MCF 10A (cell line): ENCODE measurements around the gene TTC39B. TPM values are rescaled to one million over a fixed set of nuclear protein-coding genes. Genes with fewer than 3 reads are reported as not detected.
A peak's percentile ranks its signal among the peaks of the same experiment; 100 is the strongest.

Experiments
- BruUV-seq: library from RNA; stranded (reverse); fragments of 400-500 nt; replicated peaks from 2 replicates; lab custom pipeline; 2021; lab: Mats Ljungman, UMichigan
- CTCF ChIA-PET: fragments of 300-600 bp; sonication (Branson Sonifier 250); formaldehyde crosslinking; extraction: SDS; loops from one replicate; lab custom pipeline; 2021; ENCODE audit warnings: antibody characterized with exemption, inconsistent platforms; lab: Yijun Ruan, JAX
- POLR2A ChIA-PET: fragments of 300-600, 350-650 bp; sonication (Branson Sonifier 250); formaldehyde crosslinking; extraction: SDS; loops from one replicate; lab custom pipeline; 2020; ENCODE audit warnings: antibody characterized with exemption, inconsistent platforms; lab: Yijun Ruan, JAX
- DNase-seq: peaks from one replicate; pipeline ENCODE4 v3.0.0-alpha.2; 2018; ENCODE audit not compliant: unreplicated experiment
- H3K27ac Mint-ChIP-seq: one replicate; pipeline ENCODE4 v1.8.0; 2022; ENCODE audit warnings: mild to moderate bottlenecking, low read depth, mixed read lengths; ENCODE audit not compliant: unreplicated experiment
- H3K27me3 Mint-ChIP-seq: one replicate; pipeline ENCODE4 v1.8.0; 2022; ENCODE audit warnings: mixed read lengths; ENCODE audit not compliant: insufficient read depth, unreplicated experiment
- H3K36me3 Mint-ChIP-seq: one replicate; pipeline ENCODE4 v1.8.0; 2022; ENCODE audit warnings: mild to moderate bottlenecking, moderate library complexity, mixed read lengths; ENCODE audit not compliant: insufficient read depth, unreplicated experiment
- H3K4me1 Mint-ChIP-seq: one replicate; pipeline ENCODE4 v1.8.0; 2022; ENCODE audit warnings: mixed read lengths; ENCODE audit not compliant: insufficient read depth, unreplicated experiment
- H3K4me3 Mint-ChIP-seq: one replicate; pipeline ENCODE4 v1.8.0; 2022; ENCODE audit warnings: mild to moderate bottlenecking, moderate library complexity, mixed read lengths; ENCODE audit not compliant: unreplicated experiment
- H3K9me3 Mint-ChIP-seq: one replicate; pipeline ENCODE4 v1.8.0; 2022; ENCODE audit warnings: mixed read lengths; ENCODE audit not compliant: unreplicated experiment
- intact Hi-C: fragments of 100-400 bp; cut with micrococcal nuclease; formaldehyde crosslinking; loops from 2 replicates; pipeline ENCODE4 v1.14.1; 2022
- total RNA-seq: library from RNA; stranded (reverse); gene quantifications from 2 replicates; pipeline ENCODE4 v1.2.3, GENCODE V29; 2022
- TF ChIP-seq, protein P1 (sequence below): fragments of 200-600 bp; IDR thresholded peaks from one replicate; pipeline ENCODE4 v1.8.0; 2022; ENCODE audit warnings: antibody characterized with exemption, mild to moderate bottlenecking; ENCODE audit not compliant: unreplicated experiment

TTC39B gene
- total RNA-seq, 1 experiment from 2014 or later: 22.8 TPM

DNA sequence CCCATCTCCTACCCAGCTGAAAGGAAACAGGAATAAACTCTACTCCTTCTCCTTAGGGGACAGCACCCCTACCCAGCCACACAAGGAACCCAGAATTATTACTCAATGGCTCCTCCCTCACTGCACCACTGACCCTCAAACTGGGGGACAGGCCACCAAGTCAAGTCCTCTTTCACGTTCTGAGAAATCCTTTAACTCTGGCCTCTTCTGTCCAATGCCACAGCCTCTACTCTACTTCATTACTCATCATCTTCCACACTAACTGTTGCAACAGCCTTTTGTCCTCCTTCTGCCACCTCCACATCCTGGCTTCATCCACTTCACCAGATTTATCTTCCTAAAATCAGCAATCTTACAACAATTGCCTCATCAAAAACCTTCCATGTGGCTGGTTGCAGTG lies 6.8 kb downstream of the TTC39B start:
- TF ChIP-seq, protein P1, sequence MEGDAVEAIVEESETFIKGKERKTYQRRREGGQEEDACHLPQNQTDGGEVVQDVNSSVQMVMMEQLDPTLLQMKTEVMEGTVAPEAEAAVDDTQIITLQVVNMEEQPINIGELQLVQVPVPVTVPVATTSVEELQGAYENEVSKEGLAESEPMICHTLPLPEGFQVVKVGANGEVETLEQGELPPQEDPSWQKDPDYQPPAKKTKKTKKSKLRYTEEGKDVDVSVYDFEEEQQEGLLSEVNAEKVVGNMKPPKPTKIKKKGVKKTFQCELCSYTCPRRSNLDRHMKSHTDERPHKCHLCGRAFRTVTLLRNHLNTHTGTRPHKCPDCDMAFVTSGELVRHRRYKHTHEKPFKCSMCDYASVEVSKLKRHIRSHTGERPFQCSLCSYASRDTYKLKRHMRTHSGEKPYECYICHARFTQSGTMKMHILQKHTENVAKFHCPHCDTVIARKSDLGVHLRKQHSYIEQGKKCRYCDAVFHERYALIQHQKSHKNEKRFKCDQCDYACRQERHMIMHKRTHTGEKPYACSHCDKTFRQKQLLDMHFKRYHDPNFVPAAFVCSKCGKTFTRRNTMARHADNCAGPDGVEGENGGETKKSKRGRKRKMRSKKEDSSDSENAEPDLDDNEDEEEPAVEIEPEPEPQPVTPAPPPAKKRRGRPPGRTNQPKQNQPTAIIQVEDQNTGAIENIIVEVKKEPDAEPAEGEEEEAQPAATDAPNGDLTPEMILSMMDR: no peak
- no TSS peak for BruUV-seq
- peak; percentile 58 for DNase-seq
- POLR2A ChIA-PET: no interaction called here
- CTCF ChIA-PET: interaction anchor here (0.6 kb wide), 1 partner anchor 588 kb away, joined by 3 read pairs; no protein-coding TSS in a partner anchor
- peaks cover 23% of the 10 kb centered on the region for H3K36me3 Mint-ChIP-seq
- H3K27me3 Mint-ChIP-seq: no peaks in the 10 kb centered on the region
- H3K27ac Mint-ChIP-seq: peak overlapping the region; percentile 87
- peaks cover 36% of the 10 kb centered on the region for H3K4me1 Mint-ChIP-seq
- intact Hi-C loops: no loop called here
- peaks cover 8% of the 10 kb centered on the region for H3K9me3 Mint-ChIP-seq
- H3K4me3 Mint-ChIP-seq: no peak overlapping the region

DNA sequence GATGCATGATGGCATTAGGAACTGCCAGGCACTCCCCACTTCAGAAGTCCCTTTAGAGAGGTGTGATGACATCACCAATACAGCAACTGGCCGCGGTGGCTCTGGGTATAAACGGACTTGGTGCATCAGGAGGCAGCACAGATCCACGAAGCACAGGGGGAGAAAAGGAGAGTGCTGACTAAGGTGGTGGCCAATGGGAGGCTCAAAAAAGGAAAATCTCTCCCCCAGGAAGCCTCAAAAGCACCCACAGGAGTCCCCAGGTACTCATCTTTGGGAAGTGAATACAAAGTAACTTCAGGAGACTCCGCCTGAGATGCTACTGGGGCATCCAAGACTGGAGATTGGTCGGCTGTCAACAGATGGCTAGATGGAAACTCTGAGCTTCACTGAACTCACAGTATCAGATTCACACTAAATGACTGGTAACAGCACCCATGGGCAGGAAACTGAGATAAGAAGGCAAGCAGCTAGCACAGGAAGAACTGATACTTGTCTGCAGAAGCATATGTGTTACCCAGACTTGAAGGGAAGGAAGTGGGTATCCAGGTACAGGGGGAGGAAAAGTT lies 7.6 kb downstream of the TTC39B start:
- no peak overlapping the region for H3K4me3 Mint-ChIP-seq
- intact Hi-C loops: no loop called here
- DNase-seq: no peak
- ChIA-PET POLR2A (no interaction called here), CTCF (interaction anchor here (0.7 kb wide), 1 partner anchor 84 kb away, joined by 3 read pairs; no protein-coding TSS in a partner anchor)
- H3K27ac Mint-ChIP-seq: no peak overlapping the region
- TF ChIP-seq, protein P1: no peak
- H3K4me1 Mint-ChIP-seq: peaks cover 29% of the 10 kb centered on the region
- no peaks in the 10 kb centered on the region for H3K27me3 Mint-ChIP-seq
- peaks cover 23% of the 10 kb centered on the region for H3K36me3 Mint-ChIP-seq
- BruUV-seq: no TSS peak
- H3K9me3 Mint-ChIP-seq: peaks cover 8% of the 10 kb centered on the region

DNA sequence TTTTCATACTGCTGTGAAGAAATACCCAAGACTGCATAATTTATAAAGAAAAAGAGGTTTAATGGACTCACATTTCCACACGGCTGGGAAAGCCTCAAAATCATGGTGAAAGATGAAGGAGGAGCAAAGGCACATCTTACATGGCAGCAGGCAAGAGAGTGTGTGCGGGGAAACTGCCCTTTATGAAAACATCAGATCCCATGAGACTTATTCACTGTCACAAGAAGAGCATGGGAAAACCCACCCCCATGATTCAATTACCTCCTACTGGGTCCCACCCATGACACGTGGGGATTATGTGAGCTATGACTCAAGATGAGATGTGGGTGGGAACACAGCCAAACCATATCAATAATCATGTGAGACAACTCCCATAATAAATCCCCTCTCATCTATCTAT lies 8.7 kb downstream of the TTC39B start:
- TF ChIP-seq, protein P1: no peak
- BruUV-seq: no TSS peak
- peaks cover 23% of the 10 kb centered on the region for H3K36me3 Mint-ChIP-seq

DNA sequence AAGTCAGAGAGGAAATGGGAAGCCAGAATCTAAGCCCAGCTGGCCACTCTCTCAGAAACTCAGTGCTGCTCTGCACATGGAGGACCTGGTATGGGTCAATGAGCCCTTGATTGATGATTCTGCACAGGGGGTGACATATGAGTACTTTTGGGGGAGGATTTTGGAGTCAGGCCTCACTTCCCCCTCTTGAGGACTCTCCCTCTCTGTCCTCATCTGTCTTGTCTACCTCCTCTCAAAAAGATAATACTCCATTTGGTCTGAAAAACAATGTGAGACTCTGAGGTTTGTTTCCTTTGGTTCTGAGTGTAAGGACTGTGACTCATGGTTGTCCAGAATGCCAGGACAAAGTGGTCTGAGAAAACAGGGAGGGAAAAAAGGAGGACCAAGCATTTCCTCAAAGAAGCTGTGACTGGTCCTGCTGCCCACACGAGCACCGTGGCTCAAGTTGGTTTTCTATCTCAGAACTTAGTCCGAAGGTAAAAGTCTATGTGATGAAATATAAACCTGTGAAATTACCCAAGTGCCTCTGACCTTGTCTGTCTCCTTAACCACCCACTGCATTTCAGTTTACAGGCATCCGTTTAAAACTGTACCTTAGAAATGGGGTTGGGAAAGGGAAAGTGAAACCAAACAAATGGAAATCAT lies 11.1 kb downstream of the TTC39B start:
- H3K4me1 Mint-ChIP-seq: peaks cover 32% of the 10 kb centered on the region
- peak overlapping the region; percentile 96 for H3K27ac Mint-ChIP-seq
- ChIA-PET CTCF (interaction anchor here (0.5 to 1.6 kb wide), 4 partner anchors 18 to 126 kb away, joined by 3 read pairs; no protein-coding TSS in a partner anchor), POLR2A (interaction anchor here (1.6 to 8.0 kb wide), 4 partner anchors 9 to 137 kb away, joined by 6 to 158 read pairs (median 14); partner anchors contain the start of genes SNAPC3 and TTC39B)
- peak overlapping the region; percentile 74 for H3K4me3 Mint-ChIP-seq
- TF ChIP-seq, protein P1: no peak
- DNase-seq: peak; percentile 61
- intact Hi-C loops: loop anchor here (1.0 kb wide), 1 partner anchor 10 kb away; no protein-coding TSS in a partner anchor
- H3K27me3 Mint-ChIP-seq: no peaks in the 10 kb centered on the region
- BruUV-seq: no TSS peak
- H3K9me3 Mint-ChIP-seq: peaks cover 8% of the 10 kb centered on the region
- peaks cover 14% of the 10 kb centered on the region for H3K36me3 Mint-ChIP-seq

More for the DNA sequence above, 8.7 kb downstream of the TTC39B start:
- ChIA-PET POLR2A (interaction anchor here (8.0 kb wide), 1 partner anchor 10 kb away, joined by 158 read pairs; the partner anchor contains the start of gene TTC39B), CTCF (interaction anchor here (0.6 to 0.7 kb wide), 3 partner anchors 10 to 85 kb away, joined by 3 to 4 read pairs (median 4); no protein-coding TSS in a partner anchor)
- intact Hi-C loops: no loop called here
- DNase-seq: no peak
- no peak overlapping the region for H3K4me3 Mint-ChIP-seq
- H3K27ac Mint-ChIP-seq: peak overlapping the region; percentile 96
- H3K4me1 Mint-ChIP-seq: peaks cover 31% of the 10 kb centered on the region
- H3K27me3 Mint-ChIP-seq: no peaks in the 10 kb centered on the region
- H3K9me3 Mint-ChIP-seq: peaks cover 8% of the 10 kb centered on the region
